ES-I3 (cell line): ENCODE data around the gene KIF16B.
"Not testable (repeated sequence)": the region's sequence is repeated elsewhere in the genome, so short reads cannot be mapped to it uniquely, and the experiment has no call there.

ENCODE experiments used
- H3K36me3 ChIP-seq: 2 replicates; pipeline ENCODE4 v1.6.1; 2013; ENCODE audit warnings: mild to moderate bottlenecking, low read length, control low read depth, moderate library complexity; ENCODE audit not compliant: insufficient read depth
- H3K4me1 ChIP-seq: 2 replicates; pipeline ENCODE4 v1.6.1; 2013; ENCODE audit warnings: mild to moderate bottlenecking, control low read depth, low read length; ENCODE audit not compliant: insufficient read depth
- H3K9ac ChIP-seq: 2 replicates; pipeline ENCODE4 v1.6.1; 2013; ENCODE audit warnings: low read depth, mild to moderate bottlenecking, low read length, moderate library complexity
- H3K9me3 ChIP-seq: 2 replicates; pipeline ENCODE4 v1.6.1; 2013; ENCODE audit warnings: mild to moderate bottlenecking, low read length, moderate library complexity; ENCODE audit not compliant: control insufficient read depth, insufficient read depth

Gene KIF16B

GRCh38 chr20:16576219-16576618 is 3.0 kb upstream of the KIF16B start:
- no peaks in the 10 kb centered on the region for H3K9me3 ChIP-seq

GRCh38 chr20:16575390-16576140 is 2.3 kb upstream of the KIF16B start:
- Histone ChIP-seq H3K4me1 (peaks cover 9% of the 10 kb centered on the region; the same call in 1 of the 2 replicates), H3K9me3 (no peaks in the 10 kb centered on the region), H3K9ac (peak overlapping the region; percentile 64; the same call in 1 of the 2 replicates), H3K36me3 (no peaks in the 10 kb centered on the region)

More at GRCh38 chr20:16576219-16576618, 3.0 kb upstream of the KIF16B start:
- peaks cover 9% of the 10 kb centered on the region; the same call in 1 of the 2 replicates for H3K4me1 ChIP-seq
- no peaks in the 10 kb centered on the region for H3K36me3 ChIP-seq
- peak overlapping the region; percentile 64; the same call in 1 of the 2 replicates for H3K9ac ChIP-seq

- peaks cover 4% of the 10 kb centered on the region; the same call in 1 of the 2 replicates for H3K4me1 ChIP-seq
Observed at GRCh38 chr20:16574656-16575355, 1.6 kb upstream of the KIF16B start.

GRCh38 chr20:16571333-16571732 is 1.9 kb downstream of the KIF16B start:
- Histone ChIP-seq H3K9me3 (no peaks in the 10 kb centered on the region), H3K4me1 (no peaks in the 10 kb centered on the region), H3K36me3 (no peaks in the 10 kb centered on the region), H3K9ac (no peak overlapping the region)

More at GRCh38 chr20:16574656-16575355, 1.6 kb upstream of the KIF16B start:
- no peaks in the 10 kb centered on the region for H3K9me3 ChIP-seq
- H3K36me3 ChIP-seq, result no peaks in the 10 kb centered on the region
- peak overlapping the region; percentile 64 for H3K9ac ChIP-seq

GRCh38 chr20:16569246-16570153 is 3.7 kb downstream of the KIF16B start:
- H3K9me3 ChIP-seq, result no peaks in the 10 kb centered on the region
- H3K9ac ChIP-seq, result no peak overlapping the region
- H3K4me1 ChIP-seq, result 0 out of 2 replicates have a peak, but pooled peaks cover 9% of the 10 kb centered on the region
- no peaks in the 10 kb centered on the region for H3K36me3 ChIP-seq

- no peaks in the 10 kb centered on the region for H3K36me3 ChIP-seq
- H3K9me3 ChIP-seq, result no peaks in the 10 kb centered on the region
- no peak overlapping the region for H3K9ac ChIP-seq
- H3K4me1 ChIP-seq, result 0 out of 2 replicates have a peak, but pooled peaks cover 9% of the 10 kb centered on the region
Observed at GRCh38 chr20:16566080-16566479, 7.2 kb downstream of the KIF16B start.

GRCh38 chr20:16564079-16564478 is 9.2 kb downstream of the KIF16B start:
- not testable (repeated sequence) for H3K9ac ChIP-seq, H3K9me3 ChIP-seq, H3K4me1 ChIP-seq, H3K36me3 ChIP-seq

GRCh38 chr20:16563066-16563806 is 10.0 kb downstream of the KIF16B start:
- H3K36me3 ChIP-seq, result no peaks in the 10 kb centered on the region
- H3K4me1 ChIP-seq, result 0 out of 2 replicates have a peak, but pooled peaks cover 9% of the 10 kb centered on the region
- H3K9me3 ChIP-seq, result no peaks in the 10 kb centered on the region
- H3K9ac ChIP-seq, result no peak overlapping the region

- no peak overlapping the region for H3K9ac ChIP-seq
- no peaks in the 10 kb centered on the region for H3K9me3 ChIP-seq
- H3K36me3 ChIP-seq, result no peaks in the 10 kb centered on the region
- 0 out of 2 replicates have a peak, but pooled peaks cover 9% of the 10 kb centered on the region for H3K4me1 ChIP-seq
Observed at GRCh38 chr20:16562259-16562658, 11.0 kb downstream of the KIF16B start.

GRCh38 chr20:16560661-16561060 is 12.6 kb downstream of the KIF16B start:
- H3K4me1 ChIP-seq, result 0 out of 2 replicates have a peak, but pooled peaks cover 5% of the 10 kb centered on the region
- no peaks in the 10 kb centered on the region for H3K36me3 ChIP-seq
- H3K9me3 ChIP-seq, result no peaks in the 10 kb centered on the region
- no peak overlapping the region for H3K9ac ChIP-seq

- Histone ChIP-seq H3K4me1 (0 out of 2 replicates have a peak, but pooled peaks cover under 1% of the 10 kb centered on the region), H3K9me3 (no peaks in the 10 kb centered on the region), H3K36me3 (no peaks in the 10 kb centered on the region), H3K9ac (no peak overlapping the region)
Observed at GRCh38 chr20:16560216-16560615, 13.0 kb downstream of the KIF16B start.

- no peak overlapping the region for H3K9ac ChIP-seq
- no peaks in the 10 kb centered on the region; the same call in 1 of the 2 replicates for H3K9me3 ChIP-seq
- no peaks in the 10 kb centered on the region for H3K4me1 ChIP-seq
- no peaks in the 10 kb centered on the region; the same call in 1 of the 2 replicates for H3K36me3 ChIP-seq
Observed at GRCh38 chr20:16556301-16556700, 16.9 kb downstream of the KIF16B start.

GRCh38 chr20:16555754-16556153 is 17.5 kb downstream of the KIF16B start:
- H3K36me3 ChIP-seq, result no peaks in the 10 kb centered on the region; the same call in 1 of the 2 replicates
- H3K4me1 ChIP-seq, result no peaks in the 10 kb centered on the region
- H3K9ac ChIP-seq, result no peak overlapping the region
- H3K9me3 ChIP-seq, result no peaks in the 10 kb centered on the region; the same call in 1 of the 2 replicates
